Measurements from ENCODE around the gene COCH. TPM values are rescaled to one million over a fixed set of nuclear protein-coding genes. Genes with fewer than 3 reads are reported as not detected.

COCH gene
- total and polyA plus RNA-seq, 2 experiments from 2014 or later, result 12.9 to 20.6 TPM

GRCh38 chr14:30854492-30854891 lies 19.9 kb upstream of the COCH start:
- no peak overlapping the region for H3K4me2 ChIP-seq
- no peaks in the 10 kb centered on the region for H3K27me3 ChIP-seq (ENCODE audit: insufficient read depth)
- Mint-ChIP-seq H3K9me3 (no peaks in the 10 kb centered on the region), H3K4me3 (no peak overlapping the region), H3K27me3 (ENCODE audit: insufficient read depth, low read depth, poor library complexity) (peaks cover 3% of the 10 kb centered on the region), H3K36me3 (ENCODE audit: low read depth) (no peaks in the 10 kb centered on the region), H3K27ac (no peak overlapping the region), H3K4me1 (no peaks in the 10 kb centered on the region)
- H3K36me3 ChIP-seq (ENCODE audit: insufficient read depth), result no peaks in the 10 kb centered on the region
- no peak for ATAC-seq
- no peaks in the 10 kb centered on the region for H3K4me1 ChIP-seq (ENCODE audit: insufficient read depth)
- no peaks in the 10 kb centered on the region for H3K79me2 ChIP-seq (replicated peaks; ENCODE audit: insufficient read depth)
- H2AFZ ChIP-seq, result no peak overlapping the region
- H3K27ac ChIP-seq (ENCODE audit: low read depth), result no peak overlapping the region
- H3F3A ChIP-seq (replicated peaks; ENCODE audit: low read depth), result no peaks in the 10 kb centered on the region
- H3K4me3 ChIP-seq, result no peak overlapping the region
- no peaks in the 10 kb centered on the region for H4K20me1 ChIP-seq (replicated peaks; ENCODE audit: insufficient read depth)
- peaks cover 7% of the 10 kb centered on the region; the same call in 1 of the 2 replicates for H3K9me2 ChIP-seq (ENCODE audit: insufficient read depth)
- TF ChIP-seq REST (IDR thresholded peaks at IDR 0.05; ENCODE audit: unreplicated experiment) (no peak), CTCF (conservative IDR thresholded peaks at IDR 0.05; ENCODE audit: low read depth in 2 of 2) (no peak), JUNB (IDR thresholded peaks at IDR 0.05; ENCODE audit: unreplicated experiment) (no peak), ZNF462 (CRISPR knock-in tag; IDR thresholded peaks at IDR 0.05) (no peak), NANOG (IDR thresholded peaks at IDR 0.05; ENCODE audit: borderline replicate concordance) (no peak)
- no peak for DNase-seq (ENCODE audit: low spot score)

Measured in GM23338 (cell line).